Hematopoietic multipotent progenitor cell treated with erythropoietin and hydrocortisone succinate and interleukin-3 and kit ligand, for 4 days (in vitro differentiated cells): ENCODE measurements around the gene CGB8.
"Not testable (repeated sequence)": the region's sequence is repeated elsewhere in the genome, so short reads cannot be mapped to it uniquely, and the experiment has no call there.

Source experiments
- DNase-seq: peaks from one replicate; pipeline ENCODE4 v3.0.0-alpha.2; 2015

CGB8 gene

DNA sequence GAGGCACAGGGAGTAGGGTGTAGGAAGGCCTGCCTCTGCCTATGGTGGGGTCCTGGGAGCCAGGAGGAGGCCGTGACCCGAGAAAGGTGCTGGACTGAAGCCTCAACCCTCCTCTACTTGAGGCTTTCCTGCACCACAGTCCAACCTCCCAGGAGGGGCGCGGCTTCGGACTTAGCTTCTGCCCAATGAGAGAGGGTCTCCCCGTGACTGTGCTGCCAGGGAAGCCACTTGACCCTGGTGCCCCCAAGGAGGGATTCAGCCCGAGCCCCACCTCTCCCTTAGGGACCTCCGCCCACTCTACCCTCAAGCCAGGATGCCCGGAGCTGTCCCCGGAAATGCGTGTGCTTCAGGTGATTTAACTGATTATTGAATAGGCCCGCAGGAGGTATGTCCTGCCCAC is at the start of gene CGB8:
TSS of gene CGB8 (minus strand) at position 101 of the 400 bp plus-strand sequence. CDS start 372 bp downstream, outside the sequence.
- DNase-seq: not testable (repeated sequence)

DNA sequence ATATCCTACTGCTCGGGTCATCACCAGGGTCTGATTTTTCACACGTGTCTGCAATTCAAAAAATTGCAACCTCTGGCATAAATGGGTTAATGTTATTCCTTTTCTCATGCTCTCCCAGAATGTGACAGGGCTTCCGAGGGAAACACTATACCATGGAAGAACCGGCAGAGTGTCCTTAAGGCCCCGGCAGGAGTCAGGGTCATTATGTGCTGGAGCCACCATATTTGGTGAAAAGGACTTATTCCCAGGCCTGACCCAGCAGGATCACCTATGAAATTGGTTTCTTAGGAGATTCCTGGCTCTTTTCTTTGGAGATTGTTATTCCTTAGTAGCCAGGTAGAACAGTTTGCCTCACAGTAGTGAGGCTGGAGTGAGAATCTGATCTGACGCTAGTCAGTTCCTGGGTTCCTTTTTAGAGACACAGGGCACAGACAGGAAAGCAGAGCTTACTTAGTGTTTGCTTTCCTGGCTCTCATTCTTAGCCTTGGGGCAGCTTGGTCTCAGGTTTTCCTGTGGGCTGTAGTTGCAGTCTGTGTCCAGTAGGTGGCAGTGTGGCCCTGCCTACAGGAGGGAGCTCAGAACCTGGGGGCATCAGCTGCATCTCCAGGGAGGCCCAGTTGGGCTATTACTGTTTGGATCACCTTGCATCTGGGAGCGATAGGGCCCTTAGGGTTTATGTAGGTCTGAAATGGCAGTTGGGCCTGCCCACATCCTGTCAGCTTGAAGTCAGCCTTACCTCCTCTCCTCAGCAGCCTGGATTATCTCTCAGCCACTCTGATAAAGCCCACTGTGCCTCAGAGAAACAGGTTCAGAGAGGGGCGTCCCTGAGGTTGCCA is 48.8 kb upstream of the CGB8 start:
- DNase-seq: peak; percentile 87

DNA sequence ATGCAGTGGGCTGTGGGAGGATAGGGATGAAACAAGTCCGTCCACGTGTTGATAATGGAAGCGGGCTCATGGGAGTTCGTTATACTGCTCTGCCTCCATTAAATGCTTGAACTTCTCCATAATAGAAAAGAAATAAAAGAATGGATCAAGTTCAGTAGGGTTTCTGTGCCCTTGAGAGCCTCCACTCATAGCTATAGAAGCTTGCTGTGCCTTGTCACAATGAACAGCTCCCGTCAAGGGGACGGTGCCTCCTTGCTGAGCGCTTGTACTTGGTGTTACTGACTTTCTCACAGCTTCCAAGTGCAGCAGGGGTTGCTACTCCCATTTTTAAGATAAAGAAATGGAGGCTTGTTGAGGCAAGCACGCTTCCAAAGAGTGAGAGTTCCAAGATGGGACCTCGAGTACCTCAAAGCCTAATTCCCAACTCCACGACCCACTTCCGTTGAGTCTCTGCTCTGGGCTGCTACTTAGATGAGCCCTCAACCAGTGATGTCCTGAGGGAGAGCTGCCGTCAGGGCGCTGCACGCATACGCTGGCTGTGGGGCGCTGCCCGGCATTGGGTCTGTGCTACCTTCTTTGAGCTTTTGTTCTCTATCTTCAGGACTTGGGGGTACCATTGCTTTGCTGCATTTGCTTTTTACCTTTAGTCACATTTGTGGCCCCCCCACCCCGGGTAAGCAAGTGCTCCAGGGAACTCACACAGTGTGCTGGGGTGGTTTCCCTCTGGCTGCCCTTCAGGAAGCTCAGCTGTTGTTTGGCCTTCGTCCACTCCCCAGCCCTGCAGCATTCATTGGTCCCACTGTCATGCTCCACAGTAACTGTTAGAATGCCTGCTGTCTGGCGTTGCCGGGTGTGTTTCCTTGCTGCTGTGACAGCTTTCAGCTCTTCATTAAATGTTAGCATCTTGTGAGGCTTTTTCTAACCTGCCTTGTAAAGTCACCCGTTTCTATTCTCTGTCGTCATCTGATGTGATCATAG is 45.9 kb upstream of the CGB8 start:
- no peak for DNase-seq

DNA sequence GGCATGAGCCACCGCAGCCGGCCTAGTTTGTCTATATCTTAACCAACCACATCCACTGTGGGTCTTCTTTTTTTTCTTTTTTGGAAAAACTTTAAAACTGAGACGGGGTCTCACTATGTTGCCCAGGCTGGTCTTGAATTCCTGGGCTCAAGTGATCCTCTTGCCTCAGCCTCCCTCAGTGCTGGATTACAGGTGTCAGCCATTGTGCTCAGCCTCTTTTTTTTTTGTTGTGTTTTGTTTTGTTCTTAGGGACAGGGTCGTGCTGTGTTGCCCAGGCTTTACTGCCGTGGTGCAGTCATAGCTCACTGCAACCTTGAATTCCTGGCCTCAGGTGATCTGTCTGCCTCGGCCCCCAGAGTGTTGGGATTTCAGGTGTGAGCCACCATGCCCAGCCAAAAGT is 43.8 kb upstream of the CGB8 start:
- DNase-seq: no peak

DNA sequence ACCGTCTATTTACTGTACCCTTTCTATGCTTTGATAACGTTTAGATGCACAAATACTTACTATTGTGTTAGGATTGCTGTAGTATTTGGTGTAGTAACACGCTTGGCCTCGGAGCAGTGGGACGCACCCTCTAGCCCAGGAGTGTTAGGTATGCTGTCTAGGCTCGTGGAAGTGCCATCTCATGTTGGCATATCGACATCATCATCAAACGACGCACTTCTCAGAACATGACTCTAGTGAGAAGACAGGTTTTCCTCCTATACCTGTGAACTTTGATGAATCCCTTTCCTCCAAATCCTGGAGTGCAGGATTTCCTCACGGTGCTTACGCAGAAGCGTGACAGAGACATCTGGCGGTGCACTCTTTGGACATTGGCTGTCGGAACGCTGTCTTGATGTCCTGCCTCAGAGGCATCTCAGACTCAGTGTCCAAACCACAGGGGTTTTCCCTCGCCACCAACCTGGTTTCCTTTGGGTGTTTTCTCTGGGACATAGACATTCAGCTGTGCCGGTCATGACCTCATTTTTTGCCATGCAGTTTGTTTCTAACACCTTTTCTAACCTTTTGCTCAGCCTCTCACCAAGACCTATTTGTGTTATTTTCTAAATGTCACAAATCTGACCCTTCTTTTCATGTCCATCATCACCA is 42.6 kb upstream of the CGB8 start:
- DNase-seq: no peak

DNA sequence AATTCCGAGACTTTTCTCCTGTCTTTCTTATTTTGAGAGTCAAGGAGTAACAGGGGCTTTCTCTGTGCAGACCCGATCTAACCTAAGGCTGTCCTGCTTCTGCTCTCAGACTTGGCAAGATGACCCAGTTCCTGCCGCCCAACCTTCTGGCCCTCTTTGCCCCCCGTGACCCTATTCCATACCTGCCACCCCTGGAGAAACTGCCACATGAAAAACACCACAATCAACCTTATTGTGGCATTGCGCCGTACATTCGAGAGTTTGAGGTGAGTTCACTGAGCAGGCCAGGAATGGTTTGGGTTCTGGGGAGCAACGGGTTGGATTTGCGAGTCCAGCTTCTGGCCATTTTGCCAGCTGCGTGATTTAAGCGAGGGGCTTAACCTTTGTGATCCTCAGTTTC is 37.4 kb upstream of the CGB8 start:
- no peak for DNase-seq

DNA sequence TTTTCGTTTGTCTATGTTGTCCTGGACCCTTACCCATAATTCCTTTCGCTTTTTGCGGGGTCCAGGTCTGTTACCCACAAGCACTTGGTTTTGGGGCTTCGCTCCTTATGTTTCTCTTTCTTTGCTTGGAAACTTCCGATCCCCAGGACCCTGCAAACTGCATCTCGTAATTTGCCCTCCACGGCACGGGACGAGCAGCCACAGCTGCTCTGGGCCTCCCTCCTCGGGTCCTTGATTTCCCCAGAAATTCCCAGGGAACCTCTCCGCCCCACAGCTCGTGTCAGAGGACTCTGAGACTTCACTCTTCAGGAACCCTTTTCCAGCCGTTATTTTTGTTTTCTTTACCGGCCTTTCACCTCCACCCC is 36.9 kb upstream of the CGB8 start:
- DNase-seq: no peak

DNA sequence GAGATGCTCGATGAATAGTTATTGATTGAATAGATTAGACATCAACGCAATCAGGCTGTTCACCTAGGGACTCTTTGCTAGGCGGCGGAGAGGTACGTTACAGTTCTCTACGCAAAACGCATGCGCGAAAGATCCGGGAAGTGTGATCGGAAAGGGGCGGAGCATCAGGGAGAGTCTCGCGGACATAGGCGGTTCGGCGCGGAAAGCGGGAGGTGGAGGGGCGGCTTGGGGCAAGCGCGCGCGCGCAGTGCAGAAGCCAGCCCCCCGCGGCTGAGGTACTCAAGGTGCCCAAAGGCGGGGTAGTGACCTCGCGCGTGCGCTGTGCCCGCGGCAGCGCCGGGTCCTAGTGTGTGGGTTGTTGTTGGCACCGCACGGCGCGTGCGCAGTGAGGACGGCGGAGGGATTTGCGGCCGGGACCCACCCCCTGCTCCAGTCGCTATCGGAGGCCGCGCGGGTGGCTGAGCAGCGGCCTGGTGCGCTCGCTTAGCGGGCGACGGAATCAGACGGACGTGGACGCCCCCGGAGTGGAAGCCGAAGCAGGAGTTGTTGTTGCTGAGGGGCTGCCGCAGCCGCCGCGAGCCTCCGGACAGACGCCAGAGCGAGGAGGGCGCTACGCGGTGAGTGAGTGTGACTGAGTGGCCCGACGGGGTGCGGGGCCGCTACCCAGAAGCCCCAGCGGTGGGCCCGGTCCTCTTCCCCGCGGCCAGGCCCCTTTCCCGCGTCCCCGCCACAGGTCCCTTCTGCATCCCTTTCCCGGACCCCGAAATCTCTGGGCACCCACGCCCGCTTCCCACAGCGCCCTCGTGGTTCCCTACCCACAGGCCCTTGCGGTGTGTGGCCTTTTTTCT is 36.3 kb upstream of the CGB8 start, which contains the start of gene SNRNP70:
TSS of gene SNRNP70 (plus strand) at position 432 of the 848 bp plus-strand sequence. CDS start 964 bp downstream, outside the sequence.
- DNase-seq: peak; percentile 100

DNA sequence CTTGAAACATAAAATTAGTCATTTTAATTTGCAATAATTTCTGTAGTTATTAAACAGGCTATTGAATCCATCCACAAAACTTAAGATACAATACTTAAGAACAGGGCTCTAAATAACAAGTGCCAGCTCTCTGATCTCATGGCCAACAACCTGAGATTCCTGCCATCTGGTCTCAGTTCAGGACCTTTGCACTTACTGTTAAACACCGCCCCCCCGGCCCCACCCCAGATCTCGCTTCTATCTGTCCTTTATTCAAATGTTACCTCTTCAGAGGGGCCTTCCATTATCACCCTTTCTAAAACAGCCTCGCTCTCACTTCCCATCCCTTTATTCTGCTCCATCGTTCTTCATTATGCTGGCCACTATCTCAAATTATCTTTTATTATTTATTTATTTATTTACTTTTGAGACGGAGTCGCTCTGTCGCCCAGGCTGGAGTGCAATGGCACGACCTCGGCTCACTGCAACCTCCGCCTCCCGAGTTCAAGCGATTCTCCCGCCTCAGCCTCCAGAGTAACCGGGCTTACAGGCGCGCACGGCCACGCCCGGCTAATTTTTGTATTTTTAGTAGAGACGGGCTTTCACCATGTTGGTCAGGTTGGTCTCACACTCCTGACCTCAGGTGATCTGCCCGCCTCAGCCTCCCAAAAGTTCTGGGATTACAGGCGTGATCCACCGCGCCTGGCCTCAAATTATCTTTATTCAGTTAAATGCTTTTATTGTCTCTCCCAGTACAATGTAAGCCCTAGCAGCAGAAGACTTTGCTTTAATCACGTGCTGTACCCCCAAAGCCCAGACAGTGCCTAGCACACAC is 35.5 kb upstream of the CGB8 start:
- no peak for DNase-seq

DNA sequence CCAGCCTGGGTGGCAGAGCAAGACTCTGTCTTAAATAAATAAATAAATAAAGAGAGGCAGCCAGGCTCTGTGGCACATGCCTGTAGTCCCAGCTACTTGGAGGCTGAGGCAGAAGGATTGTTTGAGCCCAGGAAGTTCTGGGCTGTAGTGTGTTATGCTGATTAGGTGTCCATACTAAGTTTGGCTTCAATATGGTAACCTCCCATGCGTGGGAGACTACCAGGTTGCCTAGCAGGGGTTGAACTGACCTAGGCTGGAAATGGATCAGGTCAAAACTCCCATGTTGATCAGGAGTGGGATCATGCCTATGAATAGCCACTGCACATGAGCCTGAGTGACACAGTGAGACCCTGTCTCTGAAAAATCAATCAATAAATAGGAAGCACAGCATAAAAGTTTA is 32.4 kb upstream of the CGB8 start:
- DNase-seq: no peak

DNA sequence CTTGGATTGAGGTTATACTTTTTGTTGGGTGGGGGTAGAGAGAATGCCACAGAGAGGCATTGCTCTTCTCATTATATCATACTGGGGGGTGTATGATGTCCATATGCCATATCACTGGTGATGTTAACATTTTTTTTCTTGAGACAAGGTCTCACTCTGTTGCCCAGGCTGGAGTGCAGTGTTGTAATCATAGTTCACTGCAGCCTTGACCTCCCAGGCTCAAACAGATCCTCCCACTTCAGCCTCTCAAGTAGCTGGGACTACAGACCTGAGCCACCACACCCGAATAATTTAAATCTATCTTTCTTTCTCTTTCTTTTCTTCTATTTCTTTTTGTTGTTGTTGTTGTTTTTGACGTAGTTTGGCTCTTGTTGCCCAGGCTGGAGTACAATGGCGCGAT is 31.5 kb upstream of the CGB8 start:
- no peak for DNase-seq

DNA sequence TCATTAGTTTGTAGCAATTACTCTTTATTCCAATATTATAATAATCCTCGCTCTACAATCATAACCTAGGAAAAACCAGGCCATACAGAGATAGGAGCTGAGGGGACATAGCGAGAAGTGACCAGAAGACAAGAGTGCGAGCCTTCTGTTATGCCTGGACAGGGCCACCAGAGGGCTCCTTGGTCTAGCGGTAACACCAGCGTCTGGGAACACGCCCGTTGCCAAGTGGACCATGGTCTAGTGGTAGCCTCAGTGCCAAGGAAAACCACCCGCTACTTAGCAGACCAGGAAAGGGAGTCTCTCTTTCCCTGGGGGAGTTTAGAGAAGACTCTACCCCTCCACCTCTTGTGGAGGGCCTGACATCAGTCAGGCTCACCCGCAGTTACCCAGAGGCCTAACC is 26.0 kb upstream of the CGB8 start:
- DNase-seq: peak; percentile 51

DNA sequence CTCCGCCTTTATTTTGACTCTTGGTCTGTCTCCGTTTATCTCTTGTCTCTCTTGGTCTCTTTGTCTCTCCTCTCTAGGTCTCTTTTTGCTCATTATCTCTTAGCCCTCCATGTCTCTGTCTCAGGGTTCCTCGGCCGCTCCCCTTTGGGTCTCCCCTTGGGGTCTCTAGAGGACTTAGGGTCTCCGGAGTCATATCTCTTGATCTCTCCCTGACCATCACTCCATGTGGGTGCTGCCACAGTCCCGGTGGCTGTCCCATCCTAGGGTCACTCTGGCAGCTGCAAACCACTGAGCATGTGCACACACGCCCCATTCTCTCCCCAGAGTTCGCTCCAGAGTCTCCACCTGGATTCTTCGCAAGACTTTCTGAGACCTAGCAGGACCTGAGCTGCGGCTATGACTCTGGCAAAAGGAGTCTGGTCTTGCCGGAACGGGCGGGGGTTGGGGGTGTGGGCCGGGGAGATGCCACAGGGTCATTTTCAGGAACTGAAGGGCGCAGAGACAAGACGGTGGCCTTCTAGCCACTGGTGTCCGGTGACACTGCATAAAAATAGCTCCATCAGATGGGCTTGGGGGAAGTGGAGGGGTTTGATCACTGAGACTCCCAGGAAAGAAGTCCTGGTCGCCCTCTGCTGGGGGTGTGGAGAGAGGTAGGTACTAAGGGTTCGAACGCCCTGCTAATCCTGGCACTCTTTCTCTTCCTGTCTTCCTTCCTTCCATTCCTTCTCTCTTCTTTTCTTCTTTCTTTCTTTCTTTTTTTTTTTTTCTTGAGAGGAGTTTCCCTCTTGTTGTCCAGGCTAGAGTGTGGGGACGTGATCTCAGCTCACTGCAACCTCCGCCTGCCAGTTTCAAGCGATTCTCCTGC is 24.8 kb upstream of the CGB8 start:
- DNase-seq: peak; percentile 65

DNA sequence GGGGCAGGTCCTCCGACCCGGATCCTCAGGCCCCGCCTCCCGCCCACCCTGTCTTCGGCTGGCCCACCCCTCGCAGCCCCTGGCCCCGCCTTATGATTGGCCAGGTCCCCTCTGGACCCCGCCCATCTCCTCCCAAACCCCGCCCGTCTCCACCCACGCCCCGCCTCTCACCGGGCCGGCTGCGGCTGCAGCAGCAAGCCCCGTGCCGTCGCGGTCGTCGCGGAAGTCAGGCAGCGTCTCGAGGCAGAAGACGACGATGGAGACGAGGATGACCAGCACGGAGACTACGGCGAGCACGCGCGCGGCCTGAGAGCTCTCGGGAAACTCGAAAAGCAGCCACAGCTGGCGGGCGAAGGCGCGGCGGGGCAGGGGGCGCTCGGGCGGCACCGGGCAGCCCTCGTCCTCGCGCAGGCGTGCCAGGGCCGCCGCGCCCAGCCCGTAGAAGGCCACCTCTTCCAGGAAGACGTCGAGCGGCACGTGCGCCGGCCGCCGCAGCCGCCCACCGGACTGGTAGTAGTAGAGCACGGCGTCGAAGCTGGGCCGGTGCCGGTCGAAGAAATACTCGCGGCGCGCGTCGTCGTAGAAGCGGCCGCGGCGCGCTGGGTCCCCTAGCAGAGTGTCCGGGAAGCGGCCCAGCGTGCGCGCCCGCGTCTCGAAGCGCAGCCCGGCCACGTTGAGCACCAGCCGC is 23.1 kb upstream of the CGB8 start:
- no peak for DNase-seq

DNA sequence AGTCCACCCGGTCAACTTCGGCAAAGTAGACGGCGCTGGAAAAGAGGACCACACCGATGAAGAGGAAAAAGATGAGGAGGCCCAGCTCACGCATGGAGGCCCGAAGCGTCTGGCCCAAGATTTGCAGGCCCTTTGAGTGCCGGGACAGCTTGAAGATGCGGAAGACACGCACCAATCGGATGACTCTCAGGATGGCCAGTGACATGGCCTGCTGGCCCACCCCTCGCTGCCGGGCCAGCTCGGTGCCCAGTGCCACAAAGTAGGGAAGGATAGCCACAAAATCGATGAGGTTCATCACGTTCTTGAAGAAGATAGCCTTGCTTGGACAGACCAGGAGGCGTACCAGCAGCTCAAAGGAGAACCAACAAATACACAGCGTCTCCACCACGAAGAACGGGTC is 21.5 kb upstream of the CGB8 start:
- no peak for DNase-seq

DNA sequence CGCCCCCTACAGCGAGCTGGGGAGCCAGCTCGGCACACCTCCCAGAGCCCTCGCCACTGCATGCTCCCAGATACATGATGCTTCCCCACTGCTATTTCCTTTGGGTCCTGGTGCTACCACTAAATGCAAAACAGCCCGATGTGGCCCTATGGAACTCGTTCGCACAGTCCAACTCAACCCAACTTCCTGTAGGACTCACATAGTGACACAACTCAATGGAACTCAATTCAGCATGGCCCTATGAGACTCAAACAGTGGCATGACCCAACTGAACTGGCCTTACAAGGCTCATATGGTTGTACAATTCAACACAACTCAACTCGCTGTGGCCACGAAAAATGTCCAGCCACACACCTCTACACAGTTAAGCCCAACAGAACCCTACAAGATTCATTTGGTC is 20.1 kb upstream of the CGB8 start:
- DNase-seq: no peak

DNA sequence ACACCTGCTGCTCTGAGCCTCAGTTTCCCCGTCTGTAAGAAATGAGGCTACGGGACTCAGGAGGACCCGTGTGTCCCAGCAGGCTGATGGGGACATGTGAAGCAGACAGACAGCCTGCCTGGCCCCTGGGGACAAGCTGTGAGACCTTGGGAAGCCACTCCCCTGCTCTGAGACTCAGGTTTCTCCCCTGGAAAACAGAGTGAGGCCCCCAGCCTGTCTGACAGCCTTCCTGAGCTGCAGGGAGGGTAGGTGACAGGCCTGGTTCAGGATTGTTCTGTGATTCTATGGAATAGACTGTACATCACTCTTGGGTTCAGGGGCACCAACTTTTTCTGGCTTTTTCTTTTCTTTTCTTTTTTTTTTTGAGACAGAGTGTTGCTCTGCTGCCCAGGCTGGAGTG is 18.6 kb upstream of the CGB8 start:
- no peak for DNase-seq

DNA sequence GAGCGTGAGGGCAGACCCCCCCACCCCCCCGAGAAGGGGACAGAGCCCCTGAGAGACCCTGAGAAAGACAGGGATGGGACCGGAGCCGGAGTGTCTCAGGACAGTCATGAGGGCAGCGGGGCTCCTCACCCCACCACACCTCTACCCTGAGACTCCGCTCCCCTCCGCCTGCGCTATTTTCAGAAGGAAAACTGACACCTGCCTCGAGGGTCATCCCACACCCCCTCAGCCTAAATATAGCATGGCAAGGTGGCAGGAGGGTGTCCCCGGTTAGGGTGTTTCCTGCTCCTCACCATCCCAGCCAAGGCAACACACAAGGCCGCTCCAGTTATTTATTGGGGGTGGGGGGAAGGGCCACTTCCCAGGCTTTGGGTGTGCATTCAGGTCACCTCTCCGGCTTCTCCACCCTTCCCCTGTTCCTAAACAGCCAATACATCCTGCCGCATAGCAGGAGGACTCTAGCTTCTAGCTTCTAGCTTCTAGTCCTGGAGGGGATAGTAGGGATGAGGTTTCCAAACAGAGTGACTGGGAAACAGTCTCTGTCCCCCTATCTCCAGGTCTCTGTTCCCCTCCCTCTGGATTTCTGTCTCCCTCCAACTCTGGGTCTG is 17.1 kb upstream of the CGB8 start:
- no peak for DNase-seq
